ENCODE results near the gene MFSD6L.

Gene MFSD6L

DNA sequence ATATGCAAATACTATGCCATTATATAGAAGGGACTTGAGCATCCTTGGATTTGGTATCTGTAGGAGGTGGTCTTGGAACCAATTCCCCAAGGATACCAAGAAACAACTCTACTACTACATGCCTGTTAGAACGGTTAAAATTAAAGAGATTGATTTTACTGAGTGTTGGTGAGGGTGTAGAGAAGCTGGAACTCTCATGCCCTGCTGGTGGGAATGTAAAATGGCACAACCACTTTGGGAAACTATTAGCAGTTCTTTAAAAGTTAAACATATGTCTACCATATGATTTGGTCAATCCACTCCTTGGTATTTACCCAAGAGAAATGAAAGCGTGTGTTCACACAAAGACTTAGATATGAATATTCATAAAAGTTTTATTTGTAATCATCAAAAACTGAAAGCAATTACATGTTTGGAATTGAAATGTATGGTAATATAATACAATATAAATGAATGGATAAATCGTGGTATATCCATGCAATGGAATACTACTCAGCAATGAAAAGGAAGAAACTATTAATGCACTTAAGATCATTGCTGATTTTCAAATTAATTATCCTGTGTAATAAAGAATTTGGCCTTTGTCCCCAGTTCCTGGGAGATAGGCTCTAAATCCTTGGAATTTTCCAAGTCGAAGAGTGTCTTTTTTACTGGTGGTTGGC, 7.8 kb downstream of the MFSD6L start:
- no peak for DNase-seq

DNA sequence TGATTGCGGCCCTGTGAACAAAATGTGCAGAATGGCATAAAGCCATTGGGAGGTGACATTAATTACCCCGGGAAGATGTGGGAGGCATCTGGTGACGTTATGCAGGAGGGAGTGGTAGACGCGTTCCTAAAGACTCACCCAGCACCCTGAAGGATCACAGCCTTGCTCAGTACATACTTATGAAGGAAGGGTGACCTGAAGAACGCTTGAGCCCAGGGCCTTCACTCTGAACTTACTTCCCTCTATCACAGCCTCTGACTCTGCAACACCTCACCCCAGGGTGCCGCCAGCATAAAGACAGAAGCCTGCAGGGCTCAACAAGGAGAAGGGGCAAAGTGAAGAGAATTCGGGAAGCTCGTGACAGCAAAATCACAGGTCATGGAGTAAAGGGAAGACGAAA, 9.4 kb downstream of the MFSD6L start:
- DNase-seq, result no peak

DNA sequence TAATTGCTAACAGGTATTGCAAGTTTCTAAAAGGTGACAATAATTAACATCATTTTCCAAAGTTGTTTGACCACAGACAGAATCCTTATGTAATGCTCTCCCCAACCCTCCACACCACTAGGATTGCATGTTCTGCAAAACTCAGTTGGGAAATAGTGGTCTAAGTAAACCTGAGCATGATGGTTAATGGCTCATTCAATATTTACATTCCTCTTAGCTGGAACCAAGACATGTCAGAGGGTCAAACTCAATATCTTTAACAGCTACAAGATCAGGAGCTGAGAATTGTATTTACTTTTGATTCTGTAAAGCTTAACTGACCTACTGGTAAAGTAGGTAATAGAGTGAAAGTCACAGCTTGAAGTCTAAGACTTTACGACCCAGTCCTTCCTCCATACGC, 10.2 kb downstream of the MFSD6L start:
- DNase-seq, result no peak

DNA sequence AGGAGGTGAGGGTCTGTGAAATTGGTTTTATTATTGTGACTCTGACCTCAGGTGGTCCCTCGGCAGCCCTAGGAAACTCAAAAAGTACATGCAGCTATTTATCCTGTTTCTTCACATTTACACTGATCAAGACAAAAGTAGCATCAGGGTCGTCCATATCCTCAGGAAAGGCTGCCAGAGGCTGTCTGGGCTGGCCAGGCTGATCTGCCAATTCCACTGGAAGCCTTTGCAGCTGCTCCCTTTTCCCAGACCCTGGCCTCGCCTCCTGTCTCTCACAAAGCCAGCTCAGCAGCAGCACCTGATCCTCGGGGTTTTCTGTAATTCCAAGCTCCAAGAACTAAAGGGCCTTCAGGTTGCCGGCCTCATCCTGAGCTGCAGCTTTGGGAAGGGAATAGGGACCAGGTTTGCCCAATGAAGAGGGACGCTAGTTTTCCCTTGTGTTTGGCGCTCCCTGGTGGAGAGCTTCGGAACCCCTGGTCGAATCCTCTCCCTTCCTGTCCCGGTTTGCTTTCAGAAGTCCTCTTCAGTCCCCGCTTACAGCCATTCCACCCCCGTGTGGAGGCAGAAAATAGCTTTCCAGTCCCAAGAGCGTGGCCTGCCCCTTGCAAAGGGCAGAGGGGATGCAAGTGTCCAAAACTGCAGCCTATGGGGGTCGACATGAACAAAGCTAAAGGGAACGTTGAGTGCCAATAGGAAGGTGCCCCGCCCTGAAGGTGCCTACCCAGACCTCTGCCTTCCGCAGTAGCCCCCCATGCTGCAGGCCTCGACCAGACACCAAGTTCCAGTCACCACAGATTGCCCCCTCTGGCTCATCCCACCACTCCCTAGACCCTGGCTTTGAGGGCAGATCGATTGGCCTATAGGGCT, 13.4 kb downstream of the MFSD6L start:
- peak; percentile 7 to 49 (median 32) for DNase-seq

DNA sequence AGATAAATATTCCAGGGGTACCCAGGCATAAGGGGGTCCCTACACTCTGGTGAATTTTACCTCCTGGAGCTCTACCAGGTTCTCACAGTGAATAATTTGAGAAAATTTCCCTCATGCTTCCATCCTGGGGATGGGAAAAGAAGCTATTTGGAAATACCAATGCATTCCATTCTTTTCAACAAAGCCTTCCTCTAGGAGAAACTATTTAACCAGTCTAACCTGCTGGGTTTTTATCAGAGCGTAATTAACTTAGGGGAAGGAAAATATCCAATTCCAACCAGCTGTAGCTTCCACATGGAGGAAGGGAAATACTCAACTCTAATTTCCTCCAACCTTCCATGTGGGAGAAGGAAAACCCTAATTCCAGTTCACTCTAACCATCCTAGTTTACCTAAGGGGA, 17.0 kb downstream of the MFSD6L start:
- DNase-seq, result no peak

GRCh38 chr17:8781776-8782175, 17.4 kb downstream of the MFSD6L start:
- DNase-seq, result no peak

DNA sequence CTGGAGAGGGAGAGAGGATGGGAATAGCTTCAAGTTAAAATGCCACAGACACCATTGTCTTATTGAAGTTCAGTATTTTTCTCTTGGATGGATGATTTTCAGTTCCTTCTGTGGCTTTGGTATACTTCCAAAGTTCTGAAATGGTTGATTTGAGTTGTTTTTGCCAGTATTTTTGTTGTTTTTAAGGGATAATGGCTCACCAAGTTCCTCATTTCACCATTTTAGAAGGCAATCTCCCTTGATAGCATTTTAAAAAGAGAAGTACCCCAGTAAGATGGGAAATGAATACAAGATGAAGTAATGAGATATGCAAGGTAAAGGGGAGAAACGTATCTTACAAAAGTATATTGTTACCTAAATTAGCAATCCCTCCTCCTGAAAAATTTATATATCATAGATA, 22.3 kb downstream of the MFSD6L start:
- DNase-seq, result no peak

GRCh38 chr17:8776248-8776647, 22.9 kb downstream of the MFSD6L start:
- DNase-seq, result no peak

DNA sequence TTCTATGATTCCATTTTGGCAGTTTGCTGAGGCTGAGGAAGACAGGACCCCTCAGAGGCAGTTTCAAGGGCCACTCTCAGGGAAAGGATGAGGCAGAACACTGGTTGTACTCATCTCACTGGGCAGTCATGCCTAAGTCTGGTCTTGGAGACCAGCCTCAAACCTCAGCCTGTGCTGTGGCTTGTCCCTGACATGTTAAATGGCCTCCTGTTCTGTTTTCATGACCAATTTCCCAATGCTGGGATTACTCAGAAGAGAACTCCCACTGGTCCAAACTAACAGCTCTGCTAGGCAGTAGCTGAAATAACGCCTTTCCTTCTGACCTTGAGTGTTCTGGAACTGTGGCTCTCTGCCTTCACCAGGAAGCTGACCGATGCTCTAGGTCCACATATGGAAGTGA, 32.4 kb downstream of the MFSD6L start:
- DNase-seq, result no peak

DNA sequence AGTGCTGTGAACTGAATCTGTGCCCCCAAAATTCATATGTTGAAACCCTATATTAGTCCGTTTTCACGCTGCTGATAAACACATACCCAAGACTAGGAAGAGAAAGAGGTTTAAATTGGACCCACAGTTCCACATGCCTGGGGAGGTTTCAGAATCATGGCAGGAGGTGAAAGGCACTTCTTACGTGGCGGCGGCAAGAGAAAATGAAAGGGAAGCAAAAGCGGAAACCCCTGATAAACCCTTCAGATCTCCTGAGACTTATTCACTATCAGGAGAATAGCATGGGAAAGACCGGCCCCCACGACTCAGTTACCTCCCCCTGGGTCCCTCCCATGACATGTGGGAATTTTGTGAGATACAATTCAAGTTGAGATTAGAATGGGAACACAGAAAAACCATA, 37.2 kb downstream of the MFSD6L start:
- no peak for DNase-seq

DNA sequence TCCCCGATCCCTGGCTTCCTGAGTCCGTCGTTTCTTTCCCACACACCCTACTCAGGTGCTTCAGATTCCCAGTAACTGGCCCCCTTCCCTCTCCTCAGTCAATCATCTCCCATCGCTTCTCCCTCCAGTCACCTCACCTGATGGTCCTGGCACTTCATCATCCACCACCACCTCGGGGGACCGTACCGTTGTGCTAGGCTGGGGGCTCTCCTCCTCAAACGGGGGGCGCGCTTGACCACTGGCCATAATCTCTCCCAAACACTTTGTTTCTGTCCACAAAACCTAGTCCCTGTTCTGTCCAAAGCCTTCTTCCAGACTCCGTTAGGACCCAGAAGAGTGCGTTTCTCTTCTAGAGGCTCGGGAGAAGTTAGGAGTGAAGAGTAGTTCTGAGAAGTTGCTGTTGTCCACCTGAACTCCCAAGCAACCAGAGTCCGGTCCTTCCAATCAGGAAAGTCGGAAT, 41.0 kb downstream of the MFSD6L start, which contains the start of gene SPDYE4:
Gene SPDYE4 (minus strand): TSS at position 410 of the 460 bp plus-strand sequence. CDS start 164 bp downstream, at position 246.
- DNase-seq, result no peak

- DNase-seq, result no peak
These were observed 42.0 kb downstream of the MFSD6L start for GRCh38 chr17:8757189-8757588.

DNA sequence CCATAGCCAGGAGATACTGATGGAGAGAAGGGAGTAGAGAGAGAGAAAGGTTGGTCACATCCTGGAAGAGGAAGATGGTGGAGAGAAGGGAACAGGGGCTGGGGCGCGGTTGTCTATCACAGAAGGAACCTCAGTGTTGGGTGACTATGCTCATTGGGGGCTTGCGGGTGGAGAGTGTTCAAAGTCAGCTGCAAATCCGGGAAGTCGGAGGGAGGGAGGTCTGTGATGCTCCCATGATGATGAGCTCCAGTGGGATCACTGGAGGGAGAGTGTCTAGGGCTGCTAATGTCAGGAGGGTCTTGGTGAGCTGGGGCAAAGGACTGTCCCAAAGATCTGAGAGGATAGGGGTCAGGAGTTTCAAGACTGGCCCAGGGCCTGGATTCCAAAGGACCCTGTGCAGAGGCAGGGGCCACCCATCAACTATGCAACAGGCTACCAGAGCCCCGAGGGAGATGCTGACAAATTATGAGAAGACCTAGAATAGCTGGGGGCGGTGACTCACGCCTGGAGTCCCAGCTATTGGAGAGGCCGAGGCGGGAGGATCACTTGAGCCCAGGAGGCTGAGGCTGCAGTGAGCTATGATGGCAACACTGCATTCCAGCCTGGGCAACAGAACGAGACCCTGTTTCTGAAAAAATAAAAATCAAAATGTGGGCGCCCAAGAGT, 43.4 kb downstream of the MFSD6L start:
- DNase-seq, result no peak

DNA sequence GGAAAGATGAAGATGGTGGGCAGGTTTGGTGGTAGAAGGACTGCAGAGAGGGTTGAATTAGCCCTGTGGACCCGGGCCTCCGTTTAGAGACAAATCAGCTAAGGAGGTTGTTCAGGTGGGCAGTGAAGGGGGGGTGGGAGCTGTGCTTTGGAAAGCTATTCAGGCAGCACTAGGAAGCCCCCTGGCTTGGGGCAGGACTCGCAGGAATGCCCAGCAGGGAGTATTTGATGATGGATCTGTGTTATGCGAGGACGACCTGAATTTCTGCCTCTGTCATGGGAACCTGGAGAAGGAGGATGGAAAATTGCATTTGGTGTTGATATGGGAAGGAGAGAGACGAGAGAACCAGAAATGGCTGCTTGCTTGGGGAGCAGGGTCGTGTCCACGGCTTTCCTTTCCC, 44.3 kb downstream of the MFSD6L start:
- no peak for DNase-seq

- DNase-seq, result no peak
These were observed 45.2 kb downstream of the MFSD6L start for GRCh38 chr17:8753976-8754440.

DNA sequence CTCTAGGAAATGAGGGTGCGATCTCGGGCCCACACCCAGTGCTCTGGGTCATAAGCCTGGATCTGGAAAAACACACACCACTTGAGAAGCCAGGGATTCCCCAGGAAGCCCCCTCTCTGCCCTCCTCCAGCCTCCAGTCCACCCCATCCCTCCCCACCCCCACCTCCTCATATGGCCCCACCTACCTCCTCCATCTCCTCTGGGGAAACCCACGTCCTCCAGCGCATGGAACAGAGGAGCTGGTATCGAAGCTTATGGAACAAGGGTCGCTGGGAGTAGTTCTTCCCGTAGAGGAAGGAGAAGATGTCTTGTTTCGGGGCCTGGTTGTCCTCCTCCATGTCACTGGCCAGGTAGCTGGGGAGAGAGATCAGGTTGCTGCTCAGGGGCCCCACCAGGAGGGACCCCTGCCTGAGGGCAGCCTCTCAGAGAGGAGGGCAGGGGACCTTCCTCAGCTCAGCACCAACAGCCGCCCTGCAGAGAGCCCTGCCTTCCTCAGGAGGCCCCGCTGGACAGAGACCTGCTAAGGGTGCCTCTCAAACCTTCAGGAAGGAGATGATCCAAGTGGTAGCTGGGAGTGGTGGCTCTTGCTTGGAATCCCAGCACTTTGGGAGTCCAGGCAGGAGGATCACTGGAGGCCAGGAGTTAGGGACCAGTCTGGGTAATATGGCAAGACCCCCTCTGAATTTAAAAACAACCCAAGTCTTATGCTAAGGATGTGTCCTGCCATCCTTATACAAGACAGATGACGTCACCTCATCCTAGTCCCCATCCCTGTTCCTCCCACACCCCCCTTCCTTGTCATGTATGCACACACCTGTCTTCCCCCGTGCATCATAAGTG, 45.8 kb downstream of the MFSD6L start:
- no peak for DNase-seq

DNA sequence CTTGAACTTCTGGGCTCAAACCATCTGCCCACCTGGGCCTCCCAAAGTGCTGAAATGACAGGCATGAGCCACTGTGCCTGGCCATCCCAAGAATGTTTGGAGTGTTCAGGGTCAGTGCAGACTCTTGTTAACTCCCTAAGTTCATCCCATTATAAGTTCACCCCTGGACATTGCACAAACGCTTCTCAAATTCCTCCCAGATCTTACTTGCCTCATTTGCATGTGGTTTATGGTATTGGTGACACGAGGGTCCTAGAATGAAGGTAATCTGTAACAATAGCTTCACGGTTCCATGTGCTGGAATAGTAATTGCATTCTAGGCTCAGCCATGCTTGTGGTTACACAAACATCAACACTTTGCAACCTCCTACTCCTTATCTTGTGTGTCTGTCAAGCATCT, 49.5 kb downstream of the MFSD6L start:
- DNase-seq, result no peak

DNA sequence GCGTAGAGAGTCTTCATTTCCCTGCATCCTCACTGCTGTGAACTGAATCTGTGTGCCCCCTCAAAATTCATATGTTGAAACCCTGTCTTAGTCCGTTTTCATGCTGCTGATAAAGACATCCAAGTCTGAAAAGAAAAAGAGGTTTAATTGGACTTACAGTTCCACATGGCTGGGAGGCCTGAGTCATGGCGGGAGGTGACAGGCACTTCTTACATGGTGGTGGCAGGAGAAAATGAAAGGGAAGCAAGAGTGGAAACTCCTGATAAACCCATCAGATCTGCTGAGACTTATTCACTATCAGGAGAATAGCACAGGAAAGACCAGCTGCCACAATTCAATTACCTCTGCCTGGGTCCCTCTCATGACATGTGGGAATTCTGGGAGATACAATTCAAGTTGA, 51.4 kb downstream of the MFSD6L start:
- DNase-seq, result no peak
